DND-41 (cell line): ENCODE data around the gene ADCY9.

Source experiments
- ATAC-seq: fragments of 200-7000 bp; cut with Tn5 transposase; 3 replicates; pipeline ENCODE4 v1.9.1; 2021; ENCODE audit warnings: low read depth; ENCODE audit not compliant: insufficient read depth
- DNase-seq: peaks from one replicate; pipeline ENCODE4 v3.0.0-alpha.2; 2020
- H2AFZ ChIP-seq: 2 replicates; pipeline ENCODE4 v1.6.0; 2012; ENCODE audit warnings: low read depth, low read length
- H3K27ac ChIP-seq: 2 replicates; pipeline ENCODE4 v1.5.1; 2012; ENCODE audit warnings: low read length, inconsistent platforms
- H3K27me3 ChIP-seq: fragments of 200-600 bp; sonication (generic); 2 replicates; pipeline ENCODE4 v1.6.0; 2012; ENCODE audit warnings: low read length, mild to moderate bottlenecking, inconsistent platforms; ENCODE audit not compliant: insufficient read depth, poor library complexity
- H3K36me3 ChIP-seq: 2 replicates; pipeline ENCODE4 v1.5.1; 2012; ENCODE audit warnings: low read length, inconsistent platforms; ENCODE audit not compliant: insufficient read depth
- H3K4me1 ChIP-seq: 2 replicates; pipeline ENCODE4 v1.5.1; 2012; ENCODE audit warnings: mild to moderate bottlenecking, low read length; ENCODE audit not compliant: insufficient read depth
- H3K4me2 ChIP-seq: 2 replicates; pipeline ENCODE4 v1.6.0; 2012; ENCODE audit warnings: mild to moderate bottlenecking, moderate library complexity, low read length, inconsistent platforms; ENCODE audit not compliant: insufficient read depth
- H3K4me3 ChIP-seq, 2 experiments: fragments of 200-600 bp in 1 of 2; shearing (Covaris generic) in 1 of 2; 2 replicates each; pipeline ENCODE4 v1.5.1; 2012 to 2016; ENCODE audit warnings: inconsistent platforms in 2 of 2, low read length in 2 of 2, mild to moderate bottlenecking in 2 of 2, low read depth in 1 of 2, moderate library complexity in 1 of 2
- H3K79me2 ChIP-seq: 2 replicates; pipeline ENCODE4 v1.6.0; 2012; ENCODE audit warnings: low read length, inconsistent platforms; ENCODE audit not compliant: insufficient read depth
- H3K9ac ChIP-seq: 2 replicates; pipeline ENCODE4 v1.6.0; 2012; ENCODE audit warnings: low read depth, mild to moderate bottlenecking, inconsistent platforms, low read length, moderate library complexity
- H3K9me3 ChIP-seq: 2 replicates; pipeline ENCODE4 v1.5.1; 2012; ENCODE audit warnings: low read length, moderate library complexity, mild to moderate bottlenecking, inconsistent platforms; ENCODE audit not compliant: insufficient read depth, severe bottlenecking
- H4K20me1 ChIP-seq: 2 replicates; pipeline ENCODE4 v1.6.0; 2012; ENCODE audit warnings: low read length; ENCODE audit not compliant: insufficient read depth
- CTCF ChIP-seq: IDR thresholded peaks from 2 replicates; pipeline ENCODE4 v1.5.1; 2012; ENCODE audit warnings: borderline replicate concordance, low read length, moderate library complexity, mild to moderate bottlenecking; ENCODE audit not compliant: poor library complexity, severe bottlenecking; ENCODE audit errors: extremely low read depth
- EZH2 ChIP-seq: IDR thresholded peaks from 3 replicates; pipeline ENCODE4 v1.6.1; 2012; ENCODE audit warnings: borderline replicate concordance, low read depth, mild to moderate bottlenecking, moderate library complexity, low read length, inconsistent platforms; ENCODE audit not compliant: severe bottlenecking

The ADCY9 gene

GRCh38 chr16:4106516-4106915 is 9.7 kb downstream of the ADCY9 start:
- Histone ChIP-seq H3K36me3 (no peaks in the 10 kb centered on the region), H3K9me3 (no peaks in the 10 kb centered on the region), H2AFZ (no peak overlapping the region), H3K4me2 (no peak overlapping the region), H3K27me3 (peaks cover 8% of the 10 kb centered on the region), H3K9ac (no peak overlapping the region), H4K20me1 (0 out of 2 replicates have a peak, but pooled peaks cover 4% of the 10 kb centered on the region), H3K27ac (no peak overlapping the region), H3K4me1 (no peaks in the 10 kb centered on the region), H3K4me3 (no peak overlapping the region), H3K79me2 (no peaks in the 10 kb centered on the region)
- TF ChIP-seq CTCF (no peak), EZH2 (no peak)
- DNase-seq (no peak), ATAC-seq (no peak)

- no peak overlapping the region for H3K9ac ChIP-seq
- H3K79me2 ChIP-seq: no peaks in the 10 kb centered on the region
- TF ChIP-seq CTCF (no peak), EZH2 (no peak)
- H3K4me2 ChIP-seq: no peak overlapping the region
- H2AFZ ChIP-seq: no peak overlapping the region
- H4K20me1 ChIP-seq: 0 out of 2 replicates have a peak, but pooled peaks cover 3% of the 10 kb centered on the region
- no peak overlapping the region for H3K4me3 ChIP-seq
- ATAC-seq (no peak), DNase-seq (no peak)
- H3K36me3 ChIP-seq: no peaks in the 10 kb centered on the region
- H3K27me3 ChIP-seq: peaks cover 6% of the 10 kb centered on the region
- no peaks in the 10 kb centered on the region for H3K9me3 ChIP-seq
- H3K4me1 ChIP-seq: no peaks in the 10 kb centered on the region
- no peak overlapping the region for H3K27ac ChIP-seq
Measured at GRCh38 chr16:4105848-4106247, 10.4 kb downstream of the ADCY9 start.

DNA sequence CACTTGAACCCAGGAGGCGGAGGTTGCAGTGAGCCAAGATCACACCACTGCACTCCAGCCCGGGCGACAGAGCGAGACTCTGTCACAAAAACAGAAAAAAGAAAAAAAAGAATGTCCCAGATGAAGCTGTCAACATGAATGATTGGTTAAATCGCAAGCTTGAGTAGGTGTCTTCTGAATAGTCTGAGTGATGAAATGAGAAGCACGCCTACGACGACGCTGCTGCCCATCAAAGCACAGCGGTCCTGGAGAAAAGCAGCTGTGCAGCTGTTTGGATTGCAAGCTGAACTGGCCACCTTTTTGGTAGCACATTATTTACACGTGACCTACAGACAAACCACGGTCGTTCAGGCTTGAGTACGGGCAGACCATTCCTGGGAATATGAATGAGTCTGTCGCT is 12.5 kb downstream of the ADCY9 start:
- Histone ChIP-seq H3K4me3 (no peak overlapping the region), H3K4me1 (no peaks in the 10 kb centered on the region), H4K20me1 (no peaks in the 10 kb centered on the region), H3K27ac (no peak overlapping the region), H3K36me3 (no peaks in the 10 kb centered on the region), H3K9ac (no peak overlapping the region), H3K9me3 (no peaks in the 10 kb centered on the region), H3K79me2 (no peaks in the 10 kb centered on the region), H3K27me3 (peaks cover 3% of the 10 kb centered on the region), H3K4me2 (no peak overlapping the region), H2AFZ (no peak overlapping the region)
- TF ChIP-seq CTCF (no peak), EZH2 (no peak)
- ATAC-seq (no peak), DNase-seq (no peak)
